Activated T-helper 1 cell treated with anti-CD3 and anti-CD28 coated beads, Interleukin-2, amount 50 U/mL, for 16 hours (primary cell): ENCODE results near the gene EFTUD2.

Experiments
- DNase-seq, 2 donors: peaks; one replicate each; pipeline ENCODE4 v3.0.0-alpha.2; 2020; ENCODE audit warnings: low read depth in 1 of 2, low spot score in 1 of 2

Gene EFTUD2

GRCh38 chr17:44889003-44889402, 10.2 kb downstream of the EFTUD2 start:
- no peak for DNase-seq

GRCh38 chr17:44887971-44888954, 11.0 kb downstream of the EFTUD2 start:
- no peak for DNase-seq

- no peak for DNase-seq
Observed at GRCh38 chr17:44887016-44887415, 12.2 kb downstream of the EFTUD2 start.

GRCh38 chr17:44884941-44885340, 14.3 kb downstream of the EFTUD2 start:
- DNase-seq = no peak

- no peak for DNase-seq
Observed at GRCh38 chr17:44881145-44881544, 18.1 kb downstream of the EFTUD2 start.

- DNase-seq = no peak
Observed at GRCh38 chr17:44880062-44880461, 19.2 kb downstream of the EFTUD2 start.

GRCh38 chr17:44879376-44879775, 19.9 kb downstream of the EFTUD2 start:
- DNase-seq = no peak

GRCh38 chr17:44878627-44879221, 20.5 kb downstream of the EFTUD2 start:
- no peak for DNase-seq

- no peak for DNase-seq
Observed at GRCh38 chr17:44877121-44877520, 22.1 kb downstream of the EFTUD2 start.

GRCh38 chr17:44875761-44876160, 23.5 kb downstream of the EFTUD2 start:
- no peak for DNase-seq

- no peak for DNase-seq
Observed at GRCh38 chr17:44872131-44872768, 27.0 kb downstream of the EFTUD2 start.

- no peak for DNase-seq
Observed at GRCh38 chr17:44871556-44871955, 27.7 kb downstream of the EFTUD2 start.

- no peak for DNase-seq
Observed at GRCh38 chr17:44867841-44868240, 31.4 kb downstream of the EFTUD2 start.

GRCh38 chr17:44865931-44866330, 33.3 kb downstream of the EFTUD2 start:
- DNase-seq = no peak

- peak; percentile 36 to 45 for DNase-seq
Observed at GRCh38 chr17:44865231-44865660, 34.0 kb downstream of the EFTUD2 start.

- no peak for DNase-seq
Observed at GRCh38 chr17:44864831-44865230, 34.4 kb downstream of the EFTUD2 start.

GRCh38 chr17:44863061-44863918, 36.0 kb downstream of the EFTUD2 start:
- DNase-seq = no peak

GRCh38 chr17:44862278-44862914, 36.8 kb downstream of the EFTUD2 start:
- DNase-seq = no peak

GRCh38 chr17:44859701-44860100, 39.5 kb downstream of the EFTUD2 start:
- no peak for DNase-seq

GRCh38 chr17:44854192-44854591, 45.1 kb downstream of the EFTUD2 start:
- DNase-seq = no peak
